Activated CD8-positive, alpha-beta memory T cell treated with anti-CD3 and anti-CD28 coated beads, Interleukin-2, amount 50 U/mL, for 24 hours (primary cell): ENCODE data around the gene NDUFAF5.

Experiments
- DNase-seq: peaks from one replicate; pipeline ENCODE4 v3.0.0-alpha.2; 2020; ENCODE audit errors: extremely low read depth

The NDUFAF5 gene

DNA sequence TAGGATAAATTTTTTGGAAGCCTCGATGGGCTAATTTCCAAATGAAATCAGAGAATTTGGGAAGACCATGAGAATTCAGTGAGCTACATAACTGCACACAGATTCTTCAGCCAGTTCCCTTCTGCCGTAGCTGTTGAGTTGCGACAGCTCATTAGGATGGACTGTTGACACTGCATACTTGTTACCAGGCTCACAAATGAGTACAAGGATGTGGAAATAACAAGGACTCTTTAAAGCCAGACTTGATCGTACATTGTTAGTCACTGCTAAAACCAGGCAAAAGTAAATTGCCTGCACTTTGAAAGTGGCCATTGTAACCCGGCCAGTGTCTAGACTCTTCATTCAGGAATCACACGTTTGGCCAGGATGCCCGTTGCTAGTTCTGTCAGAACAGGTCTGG, 37.0 kb downstream of the NDUFAF5 start:
- DNase-seq = no peak

DNA sequence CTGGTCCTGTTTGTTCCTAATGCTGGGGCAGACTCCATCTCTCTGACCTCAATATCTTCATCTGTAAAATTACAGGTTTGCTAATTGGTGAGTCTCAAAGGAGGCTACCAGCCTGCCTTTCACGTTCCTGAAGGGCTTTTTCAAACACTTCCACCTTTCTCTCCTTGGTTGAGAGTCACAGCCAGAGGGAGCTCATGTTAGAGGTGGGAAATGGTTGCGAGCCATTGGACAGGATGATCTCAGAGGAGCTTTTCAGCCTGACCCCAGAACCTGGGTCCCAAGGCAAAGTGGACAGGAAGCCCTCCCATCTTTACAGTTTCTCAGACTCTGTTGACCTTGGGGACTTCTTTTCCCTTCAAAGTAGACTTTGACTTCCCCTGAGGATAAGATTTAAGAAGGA, 37.6 kb downstream of the NDUFAF5 start:
- DNase-seq = no peak

DNA sequence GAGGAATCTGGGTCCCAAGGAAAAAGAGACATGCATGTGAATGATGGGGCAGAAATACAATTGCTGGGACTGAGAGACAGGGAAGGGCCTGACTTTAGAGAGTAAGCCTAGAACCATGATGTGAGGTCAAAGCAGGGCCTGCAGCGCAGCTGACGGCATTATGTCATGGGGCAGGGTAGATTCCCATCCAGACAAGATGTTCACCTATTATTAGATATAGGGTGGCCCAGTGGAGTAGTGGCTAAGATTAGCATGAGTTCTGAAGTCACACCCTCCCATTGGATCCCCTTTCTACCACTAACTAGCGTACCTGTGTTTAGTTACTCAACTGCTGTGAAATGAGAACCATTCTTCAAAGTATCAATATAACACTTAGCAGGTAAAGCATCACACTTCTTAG, 39.6 kb downstream of the NDUFAF5 start:
- DNase-seq = no peak

DNA sequence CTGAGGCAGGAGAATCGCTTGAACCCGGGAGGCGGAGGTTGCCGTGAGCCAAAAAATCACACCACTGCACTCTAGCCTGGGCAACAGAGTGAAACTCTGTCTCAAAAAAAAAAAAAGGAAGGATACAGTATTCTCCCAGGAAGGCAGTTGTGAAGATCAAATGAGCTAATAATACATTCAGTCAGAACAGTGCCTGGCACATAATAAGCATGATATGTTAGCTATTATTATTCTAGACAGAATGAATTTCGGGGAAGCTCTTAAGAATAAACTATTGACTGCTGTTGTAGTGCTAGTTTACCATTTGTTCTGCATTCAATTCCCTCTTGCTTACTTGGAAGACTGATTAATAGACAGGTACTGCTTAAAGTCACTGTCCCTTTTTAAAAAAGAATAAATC, 40.6 kb downstream of the NDUFAF5 start:
- DNase-seq = no peak

DNA sequence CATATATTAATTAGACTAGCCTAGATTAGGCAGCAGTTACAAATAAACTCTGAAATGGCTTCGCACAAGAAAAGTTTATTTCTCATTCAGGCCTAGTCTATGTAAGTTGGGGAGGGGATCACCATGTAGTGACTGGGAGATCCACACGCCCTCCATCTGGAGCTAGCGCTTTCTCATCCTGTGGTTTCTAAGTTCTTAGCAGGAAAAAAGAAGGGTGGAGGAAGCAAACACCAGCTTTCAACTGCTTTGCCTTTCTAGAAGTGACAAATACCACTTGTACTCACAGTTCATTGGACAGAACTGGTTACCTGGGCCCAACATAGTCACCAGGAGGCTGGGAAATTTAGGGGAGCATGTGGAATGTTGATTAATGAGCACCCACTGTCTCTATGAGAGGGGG, 46.6 kb downstream of the NDUFAF5 start:
- DNase-seq = no peak

DNA sequence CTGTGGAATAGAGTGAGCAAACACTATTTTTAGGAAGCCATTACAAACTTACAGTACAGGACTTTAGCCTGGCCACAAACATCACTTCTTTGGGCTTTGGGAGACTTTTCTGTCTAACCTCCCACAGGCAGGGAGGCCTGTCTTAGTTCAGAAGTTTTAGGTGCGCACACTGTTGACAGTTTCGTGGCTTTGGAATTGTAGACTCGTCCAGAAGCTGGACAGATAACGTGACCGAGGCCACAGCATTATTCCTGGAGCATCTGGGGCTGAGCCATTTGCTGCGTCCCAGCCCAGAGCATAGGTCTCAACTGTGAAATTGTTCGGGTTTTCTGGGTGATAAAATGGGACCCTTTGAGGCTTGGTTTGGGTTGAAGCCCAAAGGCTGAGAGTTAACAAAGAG, 53.8 kb downstream of the NDUFAF5 start:
- no peak for DNase-seq

DNA sequence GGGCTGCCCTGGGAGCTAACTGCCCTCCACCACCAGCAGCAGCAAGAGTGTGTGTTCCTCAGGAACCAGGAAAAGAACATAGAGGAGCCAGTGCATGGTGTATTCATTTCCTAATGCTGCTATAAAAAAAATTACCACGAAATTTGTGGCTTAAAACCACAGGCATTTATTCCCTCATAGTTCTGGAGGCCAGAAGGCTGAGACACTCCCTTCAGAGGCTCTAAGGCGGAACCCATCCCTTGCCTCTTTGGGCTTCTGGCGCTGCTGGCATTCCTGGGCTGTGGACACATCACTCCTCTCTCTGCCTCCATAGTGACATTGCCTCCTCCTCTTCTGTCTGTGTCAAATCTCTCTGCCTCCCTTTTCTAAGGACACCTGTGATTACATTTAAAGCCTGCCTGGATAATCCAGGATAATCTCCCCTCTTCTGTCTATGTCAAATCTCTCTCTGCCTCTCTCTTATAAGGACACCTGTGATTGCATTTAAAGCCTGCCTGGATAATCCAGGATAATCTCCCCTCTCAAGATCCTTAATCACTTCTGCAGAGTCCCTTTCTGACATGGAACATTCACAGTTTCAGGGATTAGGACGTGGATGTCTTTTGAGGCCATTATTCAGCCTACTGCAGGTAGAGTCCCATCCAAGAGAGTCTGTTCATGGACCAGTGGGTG, 54.7 kb downstream of the NDUFAF5 start:
- no peak for DNase-seq

DNA sequence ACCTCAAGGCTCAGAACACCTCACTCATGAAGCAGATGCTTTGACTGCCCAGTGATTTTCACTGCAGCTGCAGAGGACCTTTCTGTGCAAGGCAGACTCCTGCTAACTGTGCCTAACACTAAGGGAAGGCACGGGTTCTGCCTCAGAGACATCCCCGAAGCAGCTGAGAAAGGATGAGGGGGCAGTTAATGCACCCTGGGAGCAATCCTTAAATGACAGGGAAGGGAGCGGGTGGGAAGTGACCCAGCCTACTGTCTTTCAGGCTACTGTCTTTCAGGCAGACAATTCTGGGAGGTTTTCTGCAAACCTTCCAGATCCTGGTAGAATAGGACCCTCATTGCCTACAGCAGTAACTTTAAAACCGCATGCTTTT, 55.3 kb downstream of the NDUFAF5 start:
- no peak for DNase-seq

DNA sequence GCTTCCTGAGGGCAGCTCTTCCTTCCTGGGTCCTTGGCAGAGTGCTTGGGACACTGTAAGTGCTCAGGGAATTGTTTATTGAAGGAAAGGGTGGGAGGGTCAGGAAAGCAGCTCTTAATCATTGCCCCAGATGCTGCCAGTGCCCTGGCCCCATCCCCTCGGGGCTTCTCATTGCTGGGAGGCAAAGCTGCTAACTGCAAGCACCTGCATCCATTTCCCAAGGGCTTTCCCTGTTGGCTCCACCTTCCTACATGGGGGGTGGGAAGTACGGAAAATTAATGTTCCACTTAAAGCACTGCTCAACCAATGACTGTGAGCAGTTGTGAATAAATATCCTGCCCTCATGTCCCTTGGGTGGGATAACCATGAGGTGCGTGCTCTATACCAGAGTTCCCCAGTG, 56.4 kb downstream of the NDUFAF5 start:
- no peak for DNase-seq

DNA sequence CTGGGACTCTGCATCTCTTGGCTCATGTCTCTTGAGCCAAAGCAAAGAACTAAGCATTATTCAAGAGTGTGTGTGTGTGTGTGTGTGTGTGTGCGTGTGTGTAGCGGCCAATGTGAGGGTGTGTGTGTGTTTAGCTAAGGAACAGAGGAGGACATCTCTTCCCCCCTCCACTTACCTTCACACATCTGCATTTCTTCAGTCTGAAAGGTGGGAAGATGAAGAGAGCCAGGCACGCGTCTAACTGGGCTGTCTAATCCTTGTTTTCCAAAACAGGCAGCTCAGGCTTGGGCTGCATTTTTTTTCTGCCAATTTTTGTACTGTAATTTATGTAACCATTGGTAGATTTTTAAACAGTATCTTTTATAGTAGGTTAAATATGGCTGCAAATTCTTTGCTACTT, 59.5 kb downstream of the NDUFAF5 start:
- no peak for DNase-seq

DNA sequence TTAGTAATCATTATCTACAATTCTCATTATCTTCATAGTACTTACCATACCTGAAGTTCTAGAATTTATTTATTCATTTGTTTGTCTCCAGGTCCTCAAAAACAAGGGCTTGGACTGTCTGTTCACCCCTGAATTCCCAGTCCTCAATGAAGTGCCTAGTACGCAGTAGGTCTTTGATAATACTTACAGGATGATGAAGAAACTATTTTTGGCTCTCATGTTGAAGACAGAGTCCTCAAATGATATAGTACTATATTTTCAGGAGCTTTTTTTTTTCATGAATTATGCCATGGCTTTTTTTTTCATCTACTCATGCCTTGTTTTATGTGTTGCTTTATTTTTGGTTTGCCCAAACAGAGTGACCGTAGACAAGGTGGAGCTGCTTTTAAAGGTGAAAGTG, 66.5 kb downstream of the NDUFAF5 start:
- no peak for DNase-seq

DNA sequence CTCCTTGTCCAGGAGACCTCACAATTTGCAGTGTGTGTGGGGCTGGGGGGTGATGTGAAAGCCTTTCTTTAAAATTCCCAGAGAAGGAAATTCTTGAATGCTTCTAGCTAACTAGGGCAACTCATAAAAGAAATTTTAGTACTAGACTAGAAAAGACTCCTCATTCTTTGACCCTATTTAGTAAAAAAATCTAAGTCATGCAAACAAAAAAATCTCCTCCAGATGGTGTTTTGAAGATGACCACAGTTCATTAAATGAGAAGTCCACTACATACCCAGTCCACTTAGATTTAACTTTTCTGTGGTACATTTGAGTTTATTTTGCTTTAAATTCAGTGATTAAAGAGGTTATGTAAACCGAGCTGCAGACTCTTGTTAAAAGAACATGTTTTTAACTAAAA, 67.5 kb downstream of the NDUFAF5 start:
- DNase-seq = no peak

DNA sequence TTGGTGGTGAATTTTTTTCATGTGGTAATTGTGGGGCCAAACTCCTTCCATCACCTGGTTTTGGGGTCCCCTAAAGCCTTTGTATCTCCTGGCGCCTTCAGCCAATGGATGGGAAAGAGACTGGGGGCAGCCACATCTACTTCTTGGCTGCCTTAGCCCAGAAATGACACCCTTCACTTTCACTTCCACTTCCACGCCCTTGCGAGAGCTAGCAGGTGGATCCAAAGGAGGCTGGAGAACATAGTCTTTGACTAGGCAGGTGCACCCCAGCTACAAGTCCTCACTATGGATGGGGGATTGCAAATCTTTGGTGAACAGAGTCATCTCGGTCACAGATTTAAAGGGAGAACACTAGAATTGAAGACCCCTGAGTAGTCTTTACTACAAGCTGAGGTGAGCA, 70.8 kb downstream of the NDUFAF5 start:
- no peak for DNase-seq

DNA sequence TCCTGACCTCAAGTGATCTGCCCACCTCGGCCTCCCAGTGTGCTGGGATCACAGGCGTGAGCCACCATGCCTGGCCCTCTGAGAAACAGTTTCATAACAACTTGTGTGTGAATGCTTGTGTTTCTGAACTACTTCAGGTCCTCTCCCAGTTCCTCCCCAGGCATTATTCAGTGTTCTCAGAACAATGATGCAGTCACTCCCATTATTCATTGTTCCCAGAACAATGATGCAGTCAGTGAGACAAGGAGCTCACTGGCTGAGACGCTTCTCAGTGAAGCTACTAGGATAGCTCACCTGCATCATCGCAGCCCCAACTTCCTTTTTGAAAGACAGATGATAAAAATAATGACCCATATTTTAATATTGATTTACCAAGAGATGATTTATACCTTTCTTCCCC, 71.5 kb downstream of the NDUFAF5 start:
- DNase-seq = no peak

DNA sequence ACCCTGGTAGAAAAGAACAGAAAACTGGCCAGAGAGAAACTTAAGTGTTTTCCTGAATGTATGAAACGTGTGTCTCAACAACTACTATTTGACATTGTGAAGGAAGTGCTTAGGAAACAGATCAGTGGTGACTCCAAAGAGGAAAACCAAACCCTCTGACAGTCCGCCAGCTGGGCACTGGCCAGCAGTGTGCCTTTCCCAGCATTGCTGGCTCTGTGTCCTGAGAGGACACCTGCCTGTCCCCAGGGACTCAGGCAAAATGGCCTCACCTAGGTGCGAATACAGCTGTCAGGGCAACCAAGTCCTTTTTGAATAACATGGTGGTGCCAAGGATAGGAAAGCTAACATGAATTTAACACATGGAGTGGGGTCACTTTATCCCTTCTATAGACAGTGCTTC, 72.5 kb downstream of the NDUFAF5 start:
- DNase-seq = no peak

DNA sequence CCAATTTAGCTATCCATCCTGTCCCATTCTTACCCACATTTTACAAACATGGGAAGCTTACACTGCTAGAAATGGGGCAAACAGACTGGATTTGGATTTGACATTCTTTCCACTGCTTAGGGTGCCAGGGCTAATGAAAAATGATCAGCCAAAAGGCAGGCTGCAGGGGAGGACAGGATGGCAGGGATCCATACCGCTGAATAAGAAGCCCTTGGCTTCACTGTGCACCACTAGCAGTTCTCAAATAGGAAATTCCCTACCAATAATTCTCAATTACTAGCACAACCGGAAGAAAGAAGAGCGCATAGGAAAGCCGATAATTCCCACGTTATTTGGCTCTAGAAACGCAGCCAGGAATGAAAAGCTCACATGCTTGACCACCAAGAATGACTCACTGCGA, 73.1 kb downstream of the NDUFAF5 start:
- no peak for DNase-seq

DNA sequence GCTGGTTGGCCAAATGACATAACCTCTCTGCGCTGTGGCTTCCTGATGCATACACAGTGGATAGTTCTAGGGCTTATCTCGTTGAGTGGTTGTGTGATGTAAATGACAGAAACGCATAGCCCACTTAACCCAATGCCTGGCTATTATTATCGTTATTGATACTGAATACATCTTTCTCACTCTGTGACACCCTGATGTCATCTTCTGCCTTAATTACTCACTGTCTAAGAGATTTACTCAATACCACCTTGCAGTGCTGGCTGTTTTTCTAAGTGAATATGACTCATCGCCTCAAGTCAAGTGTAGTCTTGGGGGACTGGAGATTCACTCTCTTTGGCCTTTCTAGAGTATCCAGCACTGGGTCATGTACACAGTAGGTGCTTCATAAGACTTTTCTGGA, 73.6 kb downstream of the NDUFAF5 start:
- DNase-seq = no peak

DNA sequence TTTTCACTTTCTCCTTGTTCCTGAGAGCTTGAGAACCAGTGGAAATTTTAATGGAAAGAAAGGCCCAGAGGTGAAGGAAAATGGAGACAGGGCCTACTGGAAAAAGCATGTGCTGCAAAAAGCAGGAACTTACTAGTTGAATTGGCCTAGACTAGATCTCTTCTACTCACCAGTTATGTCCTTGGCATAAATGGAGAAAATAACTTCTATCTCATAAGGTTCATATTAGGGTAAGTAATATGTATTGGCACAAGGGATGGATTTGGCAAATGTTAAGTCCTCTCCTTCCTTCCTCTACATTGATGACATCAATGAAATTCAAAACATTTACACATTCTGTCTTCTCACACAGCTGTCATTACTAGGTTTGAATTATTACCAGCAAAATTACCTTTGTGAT, 74.0 kb downstream of the NDUFAF5 start:
- no peak for DNase-seq

DNA sequence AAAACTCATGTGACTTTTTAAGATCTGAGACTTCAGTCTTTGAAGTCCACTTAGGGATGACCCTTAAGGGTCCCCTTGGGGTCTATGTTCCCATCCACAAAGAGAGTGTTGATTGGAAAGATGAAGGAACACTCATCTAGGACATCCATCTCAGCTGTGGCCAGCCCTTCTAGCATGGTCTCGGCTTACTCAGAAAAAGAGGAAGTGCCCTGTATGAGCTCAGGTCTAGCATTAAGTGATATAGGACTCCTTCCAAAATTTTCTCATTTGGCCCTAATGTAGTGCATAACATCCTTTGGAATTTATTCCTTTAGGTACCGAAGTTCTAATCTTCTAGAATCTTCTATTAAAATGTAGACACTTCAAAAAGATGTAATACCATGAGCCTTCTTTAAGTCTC, 77.4 kb downstream of the NDUFAF5 start:
- no peak for DNase-seq

DNA sequence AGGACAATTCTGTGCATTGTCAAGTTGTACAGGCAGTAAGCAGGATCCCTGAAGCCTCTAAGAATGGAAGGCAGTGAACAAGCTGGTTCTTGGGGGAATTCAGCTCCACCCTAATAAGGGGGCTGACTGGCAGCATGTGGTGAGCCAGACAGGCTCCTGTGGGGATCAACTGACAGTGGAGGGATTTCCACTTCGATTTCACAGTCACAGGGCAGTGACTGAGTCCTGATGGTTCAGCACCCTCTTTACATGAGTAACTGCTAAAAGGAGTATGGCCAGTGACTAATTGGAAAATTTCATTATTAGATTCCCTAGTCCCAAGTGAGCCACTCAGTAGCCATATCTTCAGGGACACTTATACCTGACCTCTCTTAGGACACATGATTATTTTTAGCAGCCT, 78.4 kb downstream of the NDUFAF5 start:
- DNase-seq = no peak

DNA sequence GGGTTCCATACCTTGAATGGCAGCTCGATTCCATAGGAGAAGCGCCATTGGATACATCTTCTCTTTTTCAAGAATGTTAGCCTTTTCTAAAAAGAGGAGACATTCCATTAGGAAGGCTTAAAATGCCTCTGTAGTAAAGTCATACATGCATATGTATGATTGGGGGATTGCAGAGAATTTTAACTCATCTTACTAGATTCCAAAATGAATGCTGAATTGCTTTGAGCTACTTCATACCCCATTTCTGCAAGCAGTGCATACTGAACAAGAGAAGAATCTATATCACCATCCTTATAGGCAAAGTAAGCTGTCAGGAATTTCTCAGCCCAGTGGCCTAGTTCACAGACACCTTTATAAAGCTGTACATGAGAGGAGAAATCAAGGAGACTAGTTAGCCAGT, 80.3 kb downstream of the NDUFAF5 start:
- no peak for DNase-seq

DNA sequence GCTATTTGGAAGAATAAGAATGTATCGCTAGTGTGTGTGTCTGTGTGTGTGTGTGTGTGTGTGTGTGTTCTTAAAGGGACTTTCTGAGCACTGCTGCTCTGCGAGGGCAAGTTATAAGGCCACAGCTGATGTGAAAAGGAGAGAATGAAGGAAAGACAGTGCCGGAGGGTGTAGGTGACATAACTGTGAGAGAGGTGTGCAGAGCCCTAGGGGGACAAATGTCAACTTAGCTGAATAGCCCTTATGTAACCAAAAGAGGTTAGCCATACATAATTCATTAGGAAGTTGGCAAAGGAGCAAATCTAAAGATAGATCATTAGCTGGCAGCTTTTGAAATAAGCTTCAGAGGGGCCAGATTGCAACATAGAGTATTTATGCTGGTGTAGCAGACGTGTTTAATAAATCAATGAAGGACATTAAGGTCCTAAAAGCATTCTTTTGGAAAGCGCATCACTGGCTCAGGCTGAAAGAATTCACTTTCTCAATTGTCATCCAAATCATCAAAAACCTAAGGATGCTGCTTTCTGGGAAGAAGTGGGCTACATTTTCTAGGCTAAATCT, 81.0 kb downstream of the NDUFAF5 start:
- no peak for DNase-seq

DNA sequence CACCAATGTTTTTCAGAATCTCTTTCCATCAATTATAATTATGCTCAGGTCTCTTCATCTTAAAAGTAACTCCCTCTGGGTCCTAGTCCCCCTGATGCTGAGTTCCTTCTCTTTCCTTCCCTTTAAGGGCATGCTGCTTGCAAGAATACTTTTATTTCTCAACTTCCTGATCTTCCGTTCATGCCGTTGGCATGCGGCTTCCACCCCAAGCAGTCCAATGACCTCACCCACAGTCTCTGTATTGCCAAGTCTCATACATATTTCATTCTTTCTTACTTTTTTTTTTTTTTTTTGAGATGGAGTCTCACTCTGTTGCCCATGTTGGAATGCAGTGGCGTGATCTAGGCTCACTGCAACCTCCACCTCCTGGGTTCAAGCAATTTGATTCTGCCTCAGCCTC, 83.5 kb downstream of the NDUFAF5 start:
- no peak for DNase-seq

DNA sequence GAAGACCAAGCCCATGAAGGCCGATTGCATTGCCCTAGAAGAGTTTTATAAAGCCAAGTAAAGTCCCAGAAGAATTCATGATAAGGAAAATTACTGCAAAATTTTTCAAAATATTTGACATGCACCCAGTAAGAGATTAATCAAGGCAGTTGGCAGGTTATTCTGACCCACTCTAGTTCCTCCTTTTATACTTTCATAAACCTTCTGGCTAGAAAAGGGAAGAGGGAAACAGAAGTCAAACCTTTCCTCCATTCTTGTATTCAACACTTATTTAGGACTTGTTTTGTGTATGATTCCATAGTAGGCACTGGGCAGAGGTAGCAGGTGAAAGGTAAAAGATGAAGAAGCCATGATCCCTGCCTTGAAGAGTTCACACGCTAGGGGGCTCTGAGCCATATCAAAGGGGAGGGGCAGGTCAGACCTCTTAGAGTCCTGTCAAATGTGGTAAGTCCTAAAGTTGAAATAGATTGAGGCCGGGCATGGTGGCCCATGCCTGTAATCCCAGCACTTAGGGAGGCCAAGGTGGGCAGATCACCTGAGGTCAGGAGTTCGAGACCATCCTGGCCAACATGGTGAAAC, 85.4 kb downstream of the NDUFAF5 start:
- DNase-seq = no peak
